Esophagus mucosa (tissue), 1 donor: ENCODE measurements around the gene ATP9A. TPM values are rescaled to one million over a fixed set of nuclear protein-coding genes. Genes with fewer than 3 reads are reported as not detected.
"Not testable (repeated sequence)": the region's sequence is repeated elsewhere in the genome, so short reads cannot be mapped to it uniquely, and the experiment has no call there.

Source experiments
- ATAC-seq: fragments of 200-7000 bp; cut with Tn5 transposase; one replicate; pipeline ENCODE4 v1.9.1; 2020
- total RNA-seq: library from RNA; stranded (reverse); gene quantifications from one replicate; pipeline ENCODE4 v1.2.4, GENCODE V29; 2023
- donor health status: DM: yes; HTN: yes; CAD: no.

ATP9A gene
- total RNA-seq, 1 donor from 2014 or later = 29.3 TPM

DNA sequence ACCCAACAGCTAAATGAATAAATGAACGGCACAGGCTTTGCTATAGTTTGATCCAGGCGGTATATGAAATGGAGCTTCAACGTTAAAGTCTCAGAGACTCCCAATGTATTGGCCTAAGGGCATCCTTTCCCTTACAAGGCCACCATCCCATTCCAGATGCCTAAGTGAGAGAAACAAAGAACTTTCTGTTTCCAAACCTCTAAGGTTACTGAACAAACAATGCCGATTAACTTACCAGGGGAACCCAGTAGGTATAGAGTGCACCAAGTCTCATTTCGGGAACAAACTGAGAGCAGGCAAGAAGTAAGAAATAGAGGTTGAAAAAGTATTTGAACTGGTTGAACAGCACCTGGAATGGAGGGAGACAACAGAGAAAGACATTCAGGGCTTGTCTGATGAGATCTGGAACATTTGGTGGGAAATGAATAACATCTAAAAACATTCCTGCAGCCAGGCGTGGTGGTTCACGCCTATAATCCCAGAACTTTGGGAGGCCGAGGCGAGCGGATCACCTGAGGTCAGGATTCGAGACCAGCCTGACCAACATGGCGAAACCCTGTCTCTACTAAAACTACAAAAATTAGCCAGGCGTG, 42.5 kb downstream of the ATP9A start:
- no peak for ATAC-seq

- ATAC-seq = not testable (repeated sequence)
These were observed 45.2 kb downstream of the ATP9A start for GRCh38 chr20:51723026-51723425.

DNA sequence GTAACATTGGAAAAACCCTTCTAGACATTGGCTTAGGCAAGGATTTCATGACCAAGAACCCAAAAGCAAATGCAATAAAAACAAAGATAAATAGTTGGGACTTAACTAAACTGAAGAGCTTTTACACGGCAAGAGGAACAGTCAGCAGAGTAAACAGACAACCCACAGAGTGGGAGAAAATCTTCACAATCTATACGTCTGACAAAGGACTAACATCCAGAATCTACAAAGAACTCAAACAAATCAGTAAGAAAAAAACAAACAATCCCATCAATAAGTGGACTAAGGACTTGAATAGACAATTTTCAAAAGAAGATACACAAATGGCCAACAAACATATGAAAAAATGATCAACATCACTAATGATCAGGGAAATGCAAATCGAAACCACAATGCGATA, 45.9 kb downstream of the ATP9A start:
- ATAC-seq = not testable (repeated sequence)

DNA sequence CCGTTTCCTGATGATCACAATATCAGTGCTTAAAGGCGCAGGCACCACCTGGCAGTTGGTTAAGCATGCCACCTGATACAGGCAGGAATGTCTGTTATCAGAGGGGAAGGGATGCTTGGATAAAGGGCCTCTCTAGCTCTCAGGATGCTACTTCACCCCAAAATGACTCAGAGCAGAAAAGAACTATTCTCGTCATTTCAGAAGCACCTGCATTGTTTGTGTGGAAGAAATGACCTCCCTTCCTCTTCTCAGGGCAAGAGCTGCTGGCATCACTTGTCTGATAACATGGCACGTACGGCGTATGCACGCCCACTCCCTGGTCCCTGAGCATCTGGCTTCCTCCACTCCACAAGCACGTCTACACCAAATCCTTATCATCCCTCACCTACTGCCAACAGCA, 47.3 kb downstream of the ATP9A start:
- ATAC-seq = no peak

DNA sequence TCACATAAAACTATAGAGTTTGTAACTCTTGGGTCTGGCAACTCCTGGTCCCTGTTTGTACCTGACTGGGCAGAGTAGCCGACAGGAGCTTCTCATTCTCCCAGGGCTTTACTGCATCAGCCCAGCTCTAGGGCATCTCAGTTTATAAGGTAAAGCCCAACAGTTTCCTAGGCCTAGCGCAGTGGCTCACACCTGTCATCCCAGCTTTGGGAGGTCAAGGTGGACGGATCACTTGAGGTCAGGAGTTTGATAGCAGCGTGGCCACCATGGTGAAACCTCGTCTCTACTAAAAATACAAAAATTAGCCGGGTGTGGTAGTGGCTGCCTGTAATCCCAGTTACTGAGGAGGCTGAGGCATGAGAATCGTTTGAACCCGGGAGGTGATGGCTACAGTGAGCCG, 47.8 kb downstream of the ATP9A start:
- no peak for ATAC-seq

DNA sequence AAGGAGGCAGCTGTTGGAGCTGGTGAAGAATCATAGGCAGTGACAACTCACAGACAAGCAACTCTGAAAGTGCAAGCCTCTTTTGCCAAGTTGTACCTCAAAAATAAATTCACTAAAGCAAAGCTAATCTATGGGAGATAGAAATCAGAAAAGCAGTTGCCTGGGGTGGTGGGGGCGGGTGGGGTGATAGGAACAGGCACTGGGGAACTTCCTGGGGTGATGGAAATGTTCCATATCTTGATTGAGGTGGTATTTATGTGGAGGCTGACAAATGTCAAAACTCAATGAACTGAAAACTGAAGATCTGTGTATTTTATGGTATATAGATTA, 52.4 kb downstream of the ATP9A start:
- no peak for ATAC-seq

DNA sequence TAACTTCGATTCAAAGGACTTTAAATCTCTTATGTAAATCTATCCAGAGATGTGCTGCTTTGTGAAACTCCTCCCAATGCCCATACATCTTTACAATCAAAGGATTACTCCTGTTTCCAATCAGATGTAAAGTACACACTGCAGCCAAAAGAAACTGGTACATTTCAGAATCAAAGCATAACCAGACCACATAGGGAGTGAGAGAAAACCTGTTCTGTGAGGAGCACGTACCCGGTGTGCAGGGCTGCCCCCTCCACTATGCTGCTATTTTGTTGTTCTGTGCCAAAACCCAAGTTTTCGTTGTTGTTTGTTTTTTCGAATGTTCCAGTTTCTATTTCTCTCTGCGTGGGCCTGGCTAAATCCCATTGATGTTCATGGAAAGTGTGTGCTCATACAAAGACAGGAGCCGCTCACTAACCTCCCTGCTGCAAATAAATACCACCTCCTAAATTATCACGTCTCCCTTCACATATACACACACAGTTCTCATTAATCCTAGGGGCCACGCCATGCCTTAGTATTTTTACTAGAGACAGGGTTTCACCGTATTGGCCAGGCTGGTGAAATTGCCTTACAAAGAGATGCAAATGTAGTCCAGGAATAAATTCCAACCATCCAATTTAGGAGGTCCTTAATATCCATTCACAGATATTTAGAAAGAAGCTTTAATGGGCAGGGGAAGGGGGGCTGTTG, 52.9 kb downstream of the ATP9A start:
- ATAC-seq = no peak

- ATAC-seq = no peak
These were observed 55.0 kb downstream of the ATP9A start for GRCh38 chr20:51713213-51713598.

- ATAC-seq = no peak
These were observed 55.5 kb downstream of the ATP9A start for GRCh38 chr20:51712501-51713212.

DNA sequence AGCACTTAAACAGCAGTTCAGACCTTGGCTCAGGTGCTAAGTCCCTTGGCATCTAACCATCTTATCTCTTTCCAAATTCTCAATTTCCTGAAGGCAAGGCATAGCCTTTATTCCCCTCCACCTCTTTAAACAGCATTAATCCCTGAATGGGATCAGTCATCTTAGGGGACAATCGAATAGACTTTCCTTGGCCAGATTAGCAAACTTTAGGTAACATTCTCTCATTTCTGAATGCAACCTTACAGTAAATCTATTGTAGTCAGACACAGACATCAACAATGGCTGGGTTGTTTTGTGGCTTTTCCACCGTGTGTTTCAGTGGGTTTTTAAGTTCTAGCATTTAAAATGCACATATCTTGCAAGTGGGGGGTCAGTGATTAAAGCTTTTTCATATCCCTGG, 56.8 kb downstream of the ATP9A start:
- ATAC-seq = no peak

DNA sequence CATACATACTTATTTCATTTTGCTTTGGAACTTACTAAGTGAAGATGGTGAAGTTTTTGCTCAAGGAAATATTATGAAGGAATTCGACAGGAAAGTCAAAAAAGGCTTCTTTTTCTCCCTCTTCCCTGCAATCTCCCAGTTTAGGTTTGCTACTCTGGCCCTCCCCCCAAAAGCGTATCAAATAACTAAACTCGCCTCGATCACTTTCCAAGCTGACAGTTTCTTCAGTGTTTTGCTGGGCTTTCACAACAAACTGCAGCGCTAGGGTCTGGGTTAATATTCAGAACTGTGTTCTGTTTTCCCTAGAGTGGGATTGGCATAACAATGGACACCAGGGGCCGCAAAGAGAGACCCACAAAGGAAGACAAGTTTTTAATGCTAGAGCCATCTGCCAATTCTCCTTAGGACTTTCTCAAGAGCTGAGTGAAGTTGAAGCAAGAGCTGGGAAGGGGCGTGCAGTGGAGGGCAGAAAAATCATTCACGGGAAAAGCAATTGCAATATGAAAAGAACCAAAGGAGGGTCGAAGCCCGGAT, 57.8 kb downstream of the ATP9A start:
- no peak for ATAC-seq

DNA sequence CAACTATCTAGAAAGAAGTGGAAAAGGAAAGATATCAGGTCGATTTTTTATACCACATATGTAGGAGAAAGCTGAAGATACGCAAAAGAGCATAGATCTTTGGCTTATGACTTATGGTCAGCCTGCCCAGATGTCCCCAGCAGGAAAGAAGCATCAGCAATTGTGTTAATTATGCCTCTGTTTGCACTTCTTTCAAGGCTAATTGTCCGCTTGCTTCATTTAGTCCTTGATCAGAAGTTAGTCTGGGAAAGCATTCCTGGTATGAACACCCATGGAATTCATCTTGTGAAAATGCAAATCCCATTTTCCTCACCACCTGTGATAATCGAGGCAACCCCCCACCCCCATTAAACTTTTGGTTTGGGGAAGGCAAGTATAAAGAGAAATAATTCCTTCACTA, 62.8 kb downstream of the ATP9A start:
- ATAC-seq = no peak

- no peak for ATAC-seq
These were observed 64.5 kb downstream of the ATP9A start for GRCh38 chr20:51703400-51704287.

DNA sequence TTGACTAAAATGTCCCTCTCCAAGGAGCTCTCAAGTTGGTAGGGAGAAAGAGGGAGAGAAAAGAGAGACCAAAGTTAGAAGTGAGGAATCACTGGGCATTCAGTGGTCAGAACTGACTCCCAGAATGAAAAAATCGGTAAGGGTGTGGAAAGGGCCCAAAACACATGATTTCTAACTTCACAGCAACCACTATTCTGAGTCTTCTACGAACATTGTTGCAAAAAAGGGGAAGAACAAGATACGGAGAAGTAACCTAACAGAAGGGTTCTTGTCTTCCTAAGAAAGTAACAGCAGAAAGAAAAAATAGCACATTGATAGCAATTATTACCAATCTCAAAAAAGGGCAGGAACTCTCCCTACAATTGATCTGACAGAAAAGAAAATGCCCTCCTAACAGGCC, 65.6 kb downstream of the ATP9A start:
- no peak for ATAC-seq

GRCh38 chr20:51700809-51701285, 67.3 kb downstream of the ATP9A start:
- no peak for ATAC-seq

- ATAC-seq = no peak
These were observed 69.9 kb downstream of the ATP9A start for GRCh38 chr20:51698252-51698651.

GRCh38 chr20:51697096-51697826, 70.9 kb downstream of the ATP9A start:
- no peak for ATAC-seq

- ATAC-seq = peak; percentile 37
These were observed 71.7 kb downstream of the ATP9A start for GRCh38 chr20:51696304-51697071.

DNA sequence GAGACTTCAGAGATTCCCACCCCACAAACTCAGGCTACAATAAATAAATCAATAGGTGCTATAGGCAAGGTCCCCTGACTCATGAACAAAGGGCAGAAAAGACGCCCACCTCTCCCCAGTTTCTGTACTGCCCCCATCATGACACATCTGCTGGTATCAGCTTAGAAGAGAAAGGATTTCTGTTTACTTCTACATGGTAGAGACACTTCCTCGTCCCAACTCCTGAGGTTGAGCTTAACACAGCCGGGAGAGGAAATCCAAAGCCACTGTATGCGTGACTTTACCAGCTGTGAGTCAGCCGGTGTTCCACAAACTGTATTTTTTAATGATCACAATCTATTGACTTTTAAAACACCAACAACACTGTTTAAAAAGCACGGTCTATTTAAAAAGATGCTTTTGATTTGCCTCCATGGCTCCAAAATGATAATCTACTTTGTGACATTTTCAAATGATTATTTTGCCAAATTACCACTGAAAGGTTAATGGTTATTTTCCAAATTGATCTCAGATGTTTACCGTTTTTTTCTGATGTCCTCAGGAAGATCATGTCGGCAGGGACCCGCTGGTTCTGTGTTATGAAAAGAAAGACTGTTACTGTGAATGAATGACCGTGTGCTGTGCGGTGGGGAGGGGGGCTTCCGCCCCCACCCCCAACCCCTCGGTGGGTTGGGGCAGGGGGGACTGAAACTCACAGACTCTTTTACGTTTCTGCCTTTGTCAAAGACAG, 72.5 kb downstream of the ATP9A start:
- ATAC-seq = peak; percentile 78

GRCh38 chr20:51692806-51693400, 75.3 kb downstream of the ATP9A start:
- no peak for ATAC-seq
